Stimulated activated CD8-positive, alpha-beta memory T cell treated with anti-CD3 and anti-CD28 coated beads, Interleukin-15, amount 100 ng/mL, for 1 hour (primary cell): ENCODE measurements around the gene SLC12A3.

Source experiments
- DNase-seq: peaks from one replicate; pipeline ENCODE4 v3.0.0-alpha.2; 2020; ENCODE audit warnings: low read depth

SLC12A3 gene

GRCh38 chr16:56943761-56944375, 78.9 kb downstream of the SLC12A3 start:
- DNase-seq: no peak

GRCh38 chr16:56944954-56945839, 80.2 kb downstream of the SLC12A3 start:
- DNase-seq: no peak

- DNase-seq: no peak
Measured at GRCh38 chr16:56945847-56946527, 81.0 kb downstream of the SLC12A3 start.

GRCh38 chr16:56946767-56947603, 82.0 kb downstream of the SLC12A3 start:
- no peak for DNase-seq

- no peak for DNase-seq
Measured at GRCh38 chr16:56947604-56947995, 82.6 kb downstream of the SLC12A3 start.

- no peak for DNase-seq
Measured at GRCh38 chr16:56948234-56948633, 83.2 kb downstream of the SLC12A3 start.

GRCh38 chr16:56950051-56950450, 85.0 kb downstream of the SLC12A3 start:
- DNase-seq: no peak

GRCh38 chr16:56950455-56950854, 85.4 kb downstream of the SLC12A3 start:
- DNase-seq: no peak

GRCh38 chr16:56950881-56951771, 86.1 kb downstream of the SLC12A3 start:
- peak; percentile 34 for DNase-seq

- no peak for DNase-seq
Measured at GRCh38 chr16:56953006-56953405, 88.0 kb downstream of the SLC12A3 start.

GRCh38 chr16:56956076-56956475, 91.1 kb downstream of the SLC12A3 start:
- no peak for DNase-seq

- no peak for DNase-seq
Measured at GRCh38 chr16:56956756-56957155, 91.7 kb downstream of the SLC12A3 start.

GRCh38 chr16:56960681-56961281, 95.8 kb downstream of the SLC12A3 start:
- no peak for DNase-seq

- DNase-seq: no peak
Measured at GRCh38 chr16:56961386-56961785, 96.4 kb downstream of the SLC12A3 start.

- no peak for DNase-seq
Measured at GRCh38 chr16:56961851-56962281, 96.9 kb downstream of the SLC12A3 start, which contains the start of gene CETP. Gene CETP (plus strand): TSS chr16:56961950. CDS start chr16:56961980, 30 bp downstream.

- peak; percentile 94 for DNase-seq
Measured at GRCh38 chr16:56964243-56965148, 99.5 kb downstream of the SLC12A3 start.
